GM12801 (cell line): ENCODE data around the gene OSBPL1A.

Experiments used
- CTCF ChIP-seq: IDR thresholded peaks from one replicate; pipeline ENCODE4 v1.5.1; 2011; ENCODE audit warnings: control low read depth; ENCODE audit not compliant: insufficient read length; ENCODE audit errors: extremely low read depth

OSBPL1A gene

DNA sequence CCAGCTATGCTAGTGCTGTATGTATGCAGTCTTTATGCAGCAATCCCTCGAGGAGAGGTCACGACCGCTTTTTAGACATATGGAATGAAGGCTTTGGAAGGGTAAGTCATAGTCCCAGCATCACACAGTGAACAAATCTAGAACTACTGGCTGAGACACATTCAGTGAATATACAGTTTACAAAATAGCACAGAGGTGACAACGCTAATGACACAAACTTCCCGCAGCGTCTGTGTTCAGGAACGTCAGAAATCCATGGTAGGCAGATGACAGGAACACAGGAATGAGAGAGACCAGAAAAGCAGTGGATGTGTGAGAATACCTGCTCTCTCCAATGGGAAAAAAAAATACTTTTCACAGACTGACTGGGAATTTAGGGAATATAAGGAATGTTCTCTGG lies 229.1 kb downstream of the OSBPL1A start:
- TF ChIP-seq CTCF: no peak

DNA sequence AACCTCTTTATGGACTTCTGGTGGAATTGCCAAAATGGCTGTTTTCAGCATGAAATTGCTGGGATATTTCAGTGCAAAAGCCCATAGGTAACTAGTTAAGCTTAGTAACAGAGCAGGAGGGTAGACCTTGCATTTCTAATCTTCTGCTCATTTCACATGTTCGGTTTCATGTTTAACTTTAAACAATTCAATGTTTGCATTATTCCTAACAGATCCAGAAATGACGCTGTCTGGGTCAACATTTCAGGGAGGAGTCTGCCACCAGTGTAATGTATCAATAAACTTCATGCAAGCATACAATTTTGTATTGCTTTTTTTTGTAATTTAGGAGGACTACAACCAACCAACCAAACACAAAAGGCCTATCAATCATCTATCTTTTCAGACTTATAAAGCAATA lies 236.3 kb downstream of the OSBPL1A start:
- TF ChIP-seq CTCF: no peak

DNA sequence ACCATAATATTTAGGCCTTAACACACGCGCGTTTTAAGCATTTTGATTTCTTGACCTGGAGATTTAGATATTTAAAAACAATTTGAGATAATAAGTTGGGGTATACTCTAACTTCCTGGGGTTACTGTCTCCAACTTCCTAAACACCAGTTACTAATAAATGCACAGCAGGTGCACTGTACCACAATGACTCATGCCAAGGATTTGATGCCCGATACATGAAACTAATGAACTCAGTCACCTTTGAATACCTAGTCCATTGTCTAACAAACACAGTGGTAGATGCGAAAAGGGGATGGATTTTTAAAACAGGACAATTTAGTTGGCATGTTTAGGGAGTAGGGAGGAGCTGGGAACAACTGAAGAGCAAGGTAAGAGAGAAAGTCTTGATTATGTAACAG lies 237.5 kb downstream of the OSBPL1A start:
- TF ChIP-seq CTCF: no peak

- no peak for TF ChIP-seq CTCF
These were observed 239.8 kb downstream of the OSBPL1A start for GRCh38 chr18:24157855-24158254.

- no peak for TF ChIP-seq CTCF
These were observed 244.2 kb downstream of the OSBPL1A start for GRCh38 chr18:24153397-24153796.

GRCh38 chr18:24142376-24142775 lies 255.2 kb downstream of the OSBPL1A start:
- no peak for TF ChIP-seq CTCF

DNA sequence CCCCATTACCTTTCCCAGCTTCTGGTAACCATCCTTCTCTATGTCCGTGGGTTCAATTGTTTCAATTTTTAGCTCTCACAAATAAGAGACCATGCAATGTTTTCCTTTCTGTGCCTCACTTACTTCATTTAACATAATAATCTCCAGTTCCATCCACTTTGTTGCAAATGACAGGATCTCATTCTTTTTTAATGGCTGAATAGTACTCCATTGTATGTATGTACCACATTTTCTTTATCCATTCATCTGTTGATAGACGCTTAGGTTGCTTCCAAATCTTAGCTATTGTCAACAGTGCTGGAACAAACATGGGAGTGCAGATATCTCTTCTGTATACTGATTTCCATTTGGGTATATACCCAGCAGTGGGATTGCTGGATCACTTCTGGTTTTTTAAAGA lies 256.9 kb downstream of the OSBPL1A start:
- TF ChIP-seq CTCF: no peak
